Fibroblast of lung (primary cell): Measurements from ENCODE around the gene SLAMF1. TPM values are rescaled to one million over a fixed set of nuclear protein-coding genes. Genes with fewer than 3 reads are reported as not detected.

ENCODE experiments used
- DNase-seq, 2 donors: peaks; one replicate each; pipeline versions ENCODE4 v3.0.0 to v3.0.0-alpha.2; 2010; ENCODE audit warnings: low read depth in 2 of 2
- H2AFZ ChIP-seq: 2 replicates; pipeline ENCODE4 v1.5.1; 2012; ENCODE audit warnings: low read length, control low read depth, inconsistent platforms
- H3K27ac ChIP-seq: 2 replicates; pipeline ENCODE4 v1.5.1; 2011; ENCODE audit warnings: low read length, control low read depth; ENCODE audit not compliant: insufficient read depth
- H3K27me3 ChIP-seq: 2 replicates; pipeline ENCODE4 v1.5.1; 2011; ENCODE audit warnings: mild to moderate bottlenecking, low read length; ENCODE audit not compliant: control insufficient read depth, insufficient read depth
- H3K36me3 ChIP-seq: 2 replicates; pipeline ENCODE4 v1.5.1; 2011; ENCODE audit warnings: low read length; ENCODE audit not compliant: control insufficient read depth, insufficient read depth
- H3K4me1 ChIP-seq: 2 replicates; pipeline ENCODE4 v1.5.1; 2011; ENCODE audit warnings: low read length; ENCODE audit not compliant: control insufficient read depth, insufficient read depth; ENCODE audit errors: extremely low read depth
- H3K4me2 ChIP-seq: 2 replicates; pipeline ENCODE4 v1.5.1; 2011; ENCODE audit warnings: low read length, control low read depth; ENCODE audit not compliant: insufficient read depth; ENCODE audit errors: extremely low read depth
- H3K4me3 ChIP-seq, 4 experiments: fragments of 200-600 bp in 1 of 4; sonication (generic) in 1 of 4; replicated peaks in 1 of 4; 2 replicates each; pipeline ENCODE4 v1.5.1; 2011 to 2016; ENCODE audit warnings: low read length in 4 of 4, low read depth in 3 of 4, mild to moderate bottlenecking in 3 of 4, control low read depth in 2 of 4, inconsistent platforms in 1 of 4, mixed read lengths in 1 of 4; ENCODE audit not compliant: insufficient read depth in 1 of 4; ENCODE audit errors: control extremely low read depth in 1 of 4
- H3K79me2 ChIP-seq: 2 replicates; pipeline ENCODE4 v1.5.1; 2012; ENCODE audit warnings: mild to moderate bottlenecking, low read length, inconsistent platforms; ENCODE audit not compliant: control insufficient read depth, insufficient read depth
- H3K9ac ChIP-seq: 2 replicates; pipeline ENCODE4 v1.5.1; 2011; ENCODE audit warnings: mild to moderate bottlenecking, low read length, control low read depth; ENCODE audit not compliant: insufficient read depth
- H3K9me3 ChIP-seq: 2 replicates; pipeline ENCODE4 v1.5.1; 2012; ENCODE audit warnings: low read depth, low read length; ENCODE audit not compliant: control insufficient read depth, insufficient read depth
- H4K20me1 ChIP-seq: 2 replicates; pipeline ENCODE4 v1.5.1; 2011; ENCODE audit warnings: low read length; ENCODE audit not compliant: control insufficient read depth, insufficient read depth; ENCODE audit errors: extremely low read depth
- CTCF ChIP-seq, 2 donors: IDR thresholded peaks in 1 of 2; conservative IDR thresholded peaks in 1 of 2; 1 replicate in 1 of 2; 2 replicates in 1 of 2; pipeline ENCODE4 v1.5.1; 2011 to 2012; ENCODE audit warnings: low read length in 2 of 2, control low read depth in 1 of 2, inconsistent platforms in 1 of 2, low read depth in 1 of 2, mild to moderate bottlenecking in 1 of 2
- EZH2 ChIP-seq: IDR thresholded peaks from 2 replicates; pipeline ENCODE4 v1.5.1; 2012; ENCODE audit warnings: low read length, control low read depth, mild to moderate bottlenecking; ENCODE audit errors: missing control alignments
- polyA plus RNA-seq, 2 donors: library from polyadenylated mRNA; depleted of rRNA in 1 of 2; stranded (reverse) in 1 of 2; unstranded in 1 of 2; fragments of >200 nt; gene quantifications; 2 replicates each; pipeline ENCODE4 v1.2.1, GENCODE V29; 2011 to 2012; ENCODE audit warnings: missing spikeins in 1 of 2
- total RNA-seq: library from RNA; depleted of rRNA; stranded (reverse); fragments of >200 nt; gene quantifications from 2 replicates; pipeline ENCODE4 v1.2.1, GENCODE V29; 2014

The SLAMF1 gene
- total and polyA plus RNA-seq, 2 donors (not counting 1 experiment from before 2014, with no cell fraction given): not detected

GRCh38 chr1:160637065-160637464, 9.8 kb downstream of the SLAMF1 start:
- H3K4me2 ChIP-seq: no peak overlapping the region
- no peak overlapping the region for H3K27ac ChIP-seq
- H2AFZ ChIP-seq: no peak overlapping the region
- no peak overlapping the region for H3K4me3 ChIP-seq
- no peaks in the 10 kb centered on the region for H3K36me3 ChIP-seq
- no peak overlapping the region for H3K9ac ChIP-seq
- DNase-seq: no peak
- H3K79me2 ChIP-seq: no peaks in the 10 kb centered on the region
- no peaks in the 10 kb centered on the region for H3K9me3 ChIP-seq
- no peaks in the 10 kb centered on the region for H4K20me1 ChIP-seq
- no peaks in the 10 kb centered on the region for H3K27me3 ChIP-seq
- no peaks in the 10 kb centered on the region for H3K4me1 ChIP-seq
- TF ChIP-seq EZH2 (no peak), CTCF (conservative IDR thresholded peaks at IDR 0.05 in 1 of 2, IDR thresholded peaks at IDR 0.05 in 1 of 2; ENCODE audit: low read depth in 1 of 2, low read length in 2 of 2) (no peak)

GRCh38 chr1:160636547-160636946, 10.3 kb downstream of the SLAMF1 start:
- H3K4me1 ChIP-seq: no peaks in the 10 kb centered on the region
- H3K27me3 ChIP-seq: no peaks in the 10 kb centered on the region
- H3K9ac ChIP-seq: no peak overlapping the region
- H2AFZ ChIP-seq: no peak overlapping the region
- no peak overlapping the region for H3K4me2 ChIP-seq
- no peak overlapping the region for H3K4me3 ChIP-seq
- H4K20me1 ChIP-seq: no peaks in the 10 kb centered on the region
- no peaks in the 10 kb centered on the region for H3K79me2 ChIP-seq
- TF ChIP-seq CTCF (conservative IDR thresholded peaks at IDR 0.05 in 1 of 2, IDR thresholded peaks at IDR 0.05 in 1 of 2; ENCODE audit: low read depth in 1 of 2, low read length in 2 of 2) (no peak), EZH2 (no peak)
- no peaks in the 10 kb centered on the region for H3K36me3 ChIP-seq
- no peak for DNase-seq
- H3K27ac ChIP-seq: no peak overlapping the region
- H3K9me3 ChIP-seq: no peaks in the 10 kb centered on the region

GRCh38 chr1:160636076-160636475, 10.8 kb downstream of the SLAMF1 start:
- no peaks in the 10 kb centered on the region for H3K4me1 ChIP-seq
- H3K36me3 ChIP-seq: no peaks in the 10 kb centered on the region
- TF ChIP-seq CTCF (conservative IDR thresholded peaks at IDR 0.05 in 1 of 2, IDR thresholded peaks at IDR 0.05 in 1 of 2; ENCODE audit: low read depth in 1 of 2, low read length in 2 of 2) (no peak), EZH2 (no peak)
- no peaks in the 10 kb centered on the region for H3K27me3 ChIP-seq
- no peaks in the 10 kb centered on the region for H3K79me2 ChIP-seq
- H2AFZ ChIP-seq: no peak overlapping the region
- H3K4me2 ChIP-seq: no peak overlapping the region
- H3K4me3 ChIP-seq: no peak overlapping the region
- no peak for DNase-seq
- H3K9me3 ChIP-seq: no peaks in the 10 kb centered on the region
- no peak overlapping the region for H3K27ac ChIP-seq
- H4K20me1 ChIP-seq: no peaks in the 10 kb centered on the region
- no peak overlapping the region for H3K9ac ChIP-seq
